HepG2 (cell line): ENCODE data around the gene TRPM1.

Experiments used
- CTCF ChIP-seq: sonication (generic); formaldehyde crosslinking; IDR thresholded peaks from 2 replicates; pipeline ENCODE4 v1.5.0; 2020; ENCODE audit warnings: mild to moderate bottlenecking, missing genetic modification reagents, moderate library complexity
- DMAP1 ChIP-seq: IDR thresholded peaks from 2 replicates; pipeline ENCODE4 v1.6.1; 2016
- HINFP ChIP-seq: sonication (generic); formaldehyde crosslinking; IDR thresholded peaks from 2 replicates; pipeline ENCODE4 v1.4.0; 2020; ENCODE audit warnings: low read depth, mild to moderate bottlenecking, missing genetic modification reagents
- HNRNPLL ChIP-seq: fragments of 200-400 bp; formaldehyde crosslinking; IDR thresholded peaks from 2 replicates; pipeline ENCODE4 v1.6.1; 2017; ENCODE audit warnings: mild to moderate bottlenecking, low read depth, low read length; ENCODE audit not compliant: poor library complexity, severe bottlenecking
- KDM3A ChIP-seq: IDR thresholded peaks from 2 replicates; pipeline ENCODE4 v1.6.1; 2018; ENCODE audit warnings: low read depth, missing compliant biosample characterization
- REST ChIP-seq, 2 experiments: IDR thresholded peaks; 2 replicates each; pipeline ENCODE4 v1.6.1; 2011 to 2012; ENCODE audit warnings: low read length in 2 of 2, borderline replicate concordance in 1 of 2, low read depth in 1 of 2, mild to moderate bottlenecking in 1 of 2, moderate library complexity in 1 of 2
- RFX5 ChIP-seq: IDR thresholded peaks from 2 replicates; pipeline ENCODE4 v1.6.1; 2011; ENCODE audit warnings: low read depth, low read length, improper control_type of control experiment
- TAF15 ChIP-seq: fragments of 200-400 bp; formaldehyde crosslinking; IDR thresholded peaks from one replicate; pipeline ENCODE4 v1.6.1; 2018; ENCODE audit warnings: mild to moderate bottlenecking, low read depth, low read length; ENCODE audit not compliant: poor library complexity, severe bottlenecking
- TP53 ChIP-seq: sonication (generic); formaldehyde crosslinking; conservative IDR thresholded peaks from 2 replicates; pipeline ENCODE4 v1.4.0; 2020; ENCODE audit warnings: missing genetic modification reagents
- ZNF609 ChIP-seq: sonication (generic); formaldehyde crosslinking; IDR thresholded peaks from 2 replicates; pipeline ENCODE4 v1.4.0; 2020; ENCODE audit warnings: mild to moderate bottlenecking, missing genetic modification reagents, borderline replicate concordance
- ZNF670 ChIP-seq: sonication (generic); formaldehyde crosslinking; IDR thresholded peaks from 2 replicates; pipeline ENCODE4 v1.8.0; 2022; ENCODE audit warnings: mild to moderate bottlenecking, missing genetic modification reagents, borderline replicate concordance
- ZNF687 ChIP-seq: sonication (generic); formaldehyde crosslinking; IDR thresholded peaks from 2 replicates; pipeline ENCODE4 v1.5.1; 2020; ENCODE audit warnings: mild to moderate bottlenecking, missing genetic modification reagents, moderate library complexity

GRCh38 chr15:31133890-31134289 lies 32.4 kb upstream of the TRPM1 start:
- TF ChIP-seq DMAP1 (CRISPR knock-in tag), result no peak
- no peak for TF ChIP-seq ZNF670 (CRISPR knock-in tag)
- no peak for TF ChIP-seq KDM3A (CRISPR knock-in tag)
- no peak for TF ChIP-seq ZNF687 (CRISPR knock-in tag)
- TF ChIP-seq REST (IDR thresholded peaks at IDR 0.05; ENCODE audit: borderline replicate concordance in 1 of 2, low read depth in 1 of 2, low read length in 2 of 2), result no peak
- TF ChIP-seq HNRNPLL, result no peak
- TF ChIP-seq HINFP (CRISPR knock-in tag), result no peak
- no peak for TF ChIP-seq ZNF609 (CRISPR knock-in tag)
- no peak for TF ChIP-seq TP53 (CRISPR knock-in tag)
- TF ChIP-seq RFX5, result no peak
- TF ChIP-seq TAF15, result no peak
- TF ChIP-seq CTCF, result no peak
